HG03565 (cell line): ENCODE results near the gene PPM1K.
A peak's percentile ranks its signal among the peaks of the same experiment; 100 is the strongest.

Experiments used
- ATAC-seq: cut with Tn5 transposase; IDR thresholded peaks from one replicate; pipeline ENCODE4 v1.9.1; 2021; ENCODE audit warnings: mild to moderate bottlenecking, moderate library complexity; ENCODE audit not compliant: unreplicated experiment

PPM1K gene

DNA sequence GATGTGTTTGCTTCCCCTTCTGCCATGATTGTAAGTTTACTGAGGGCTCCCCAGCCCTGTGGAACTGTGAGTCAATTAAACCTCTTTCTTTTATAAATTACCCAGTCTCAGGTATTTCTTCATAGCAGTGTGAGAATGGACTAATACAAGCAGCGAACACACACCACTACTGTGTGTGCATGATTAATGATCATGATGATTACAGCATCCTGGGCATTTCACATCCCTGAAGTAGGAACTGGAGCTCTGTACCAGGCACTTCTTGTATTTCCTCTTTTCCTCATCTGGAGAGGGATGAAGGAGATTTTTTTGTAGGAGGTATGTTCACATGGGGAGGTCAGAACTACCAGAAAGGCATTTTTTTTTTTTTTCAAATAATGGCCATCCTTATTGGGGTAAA lies 60.8 kb downstream of the PPM1K start:
- ATAC-seq, result no peak

DNA sequence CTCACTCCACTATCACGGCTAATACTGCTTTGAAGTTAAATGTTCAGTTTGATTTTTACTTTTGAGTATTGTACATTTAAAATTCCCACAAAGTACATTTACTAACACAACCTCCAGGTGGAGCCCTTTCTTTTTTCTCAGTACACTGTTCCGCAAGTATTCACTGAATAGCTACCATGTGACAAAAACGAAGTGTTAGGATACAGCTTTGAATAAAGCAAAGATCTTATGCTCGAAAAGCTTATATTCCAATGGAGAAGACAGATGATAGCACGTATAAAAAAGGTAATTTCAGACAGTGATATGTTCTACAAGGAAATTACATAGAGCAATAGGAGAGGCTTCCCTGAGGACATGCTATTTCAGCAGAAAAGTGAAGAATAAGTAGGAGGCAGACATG lies 65.3 kb downstream of the PPM1K start:
- peak; percentile 73 for ATAC-seq

DNA sequence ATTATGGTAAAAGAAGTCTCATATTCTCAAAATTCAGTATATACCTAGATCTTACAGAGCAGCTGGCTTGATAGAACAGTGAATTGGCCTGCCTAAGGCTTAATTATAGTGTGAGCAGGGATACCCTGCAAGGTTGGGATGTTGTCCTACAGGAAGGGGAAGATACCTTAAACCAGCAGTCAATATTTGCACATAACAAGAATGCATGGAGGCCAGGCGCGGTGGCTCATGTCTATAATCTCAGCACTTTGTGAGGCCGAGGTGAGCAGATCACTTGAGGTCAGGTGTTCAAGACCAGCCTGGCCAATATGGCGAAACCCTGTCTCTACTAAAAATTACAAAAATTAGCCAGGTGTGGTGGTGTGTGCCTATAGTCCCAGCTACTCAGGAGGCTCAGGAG lies 67.2 kb downstream of the PPM1K start:
- ATAC-seq, result no peak

DNA sequence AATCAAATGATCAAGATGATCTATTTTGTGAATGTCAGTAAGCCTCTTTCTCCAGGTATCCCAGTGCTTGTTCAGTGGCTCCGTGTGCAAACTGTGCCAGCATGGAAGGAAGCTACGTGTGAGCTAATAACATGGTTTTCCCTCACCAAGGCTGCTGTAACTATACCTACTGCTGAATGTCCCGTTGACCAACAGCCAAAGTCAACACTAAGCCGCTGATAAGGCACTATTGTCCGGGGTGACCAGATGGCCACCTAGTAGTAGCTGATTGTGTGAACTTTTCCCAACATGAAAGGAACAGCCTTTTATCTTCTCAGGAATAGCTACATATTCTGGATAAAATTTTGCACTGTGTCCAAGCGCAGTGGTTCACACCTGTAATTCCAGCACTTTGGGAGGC lies 68.0 kb downstream of the PPM1K start:
- ATAC-seq, result no peak

DNA sequence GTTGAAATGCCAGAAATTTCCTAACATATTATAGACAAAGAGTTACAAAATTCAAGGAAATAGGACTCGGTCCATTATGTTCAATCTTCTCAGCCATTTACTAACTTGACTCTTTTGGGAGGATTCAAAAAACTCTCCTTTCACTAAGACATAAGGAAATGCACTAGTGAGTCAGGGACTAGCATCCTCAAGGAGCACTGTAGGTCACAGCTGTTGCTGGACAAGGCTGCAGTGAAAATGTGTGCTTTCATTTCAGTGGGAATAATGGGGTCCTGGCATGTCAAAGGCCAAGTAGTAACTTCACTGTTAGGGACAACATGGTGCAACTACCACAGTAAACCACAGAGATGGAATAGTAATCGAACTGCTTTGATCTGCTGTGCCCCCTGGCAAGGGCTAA lies 69.0 kb downstream of the PPM1K start:
- ATAC-seq, result no peak

DNA sequence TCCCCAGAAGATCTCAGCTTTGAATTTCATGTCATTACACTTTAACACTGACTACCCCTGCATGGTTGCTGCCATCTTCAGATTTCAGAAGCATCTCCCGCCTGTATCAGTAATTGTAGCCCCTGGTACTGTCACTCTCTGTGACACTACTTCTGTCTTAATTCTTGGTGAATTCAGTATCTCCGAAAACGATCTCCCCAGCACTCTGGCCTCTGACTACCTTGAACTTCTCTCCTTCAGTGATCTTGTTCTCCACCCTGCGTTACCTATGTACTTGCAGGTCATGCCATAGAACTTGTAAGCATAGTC lies 72.2 kb downstream of the PPM1K start:
- ATAC-seq, result peak; percentile 13

DNA sequence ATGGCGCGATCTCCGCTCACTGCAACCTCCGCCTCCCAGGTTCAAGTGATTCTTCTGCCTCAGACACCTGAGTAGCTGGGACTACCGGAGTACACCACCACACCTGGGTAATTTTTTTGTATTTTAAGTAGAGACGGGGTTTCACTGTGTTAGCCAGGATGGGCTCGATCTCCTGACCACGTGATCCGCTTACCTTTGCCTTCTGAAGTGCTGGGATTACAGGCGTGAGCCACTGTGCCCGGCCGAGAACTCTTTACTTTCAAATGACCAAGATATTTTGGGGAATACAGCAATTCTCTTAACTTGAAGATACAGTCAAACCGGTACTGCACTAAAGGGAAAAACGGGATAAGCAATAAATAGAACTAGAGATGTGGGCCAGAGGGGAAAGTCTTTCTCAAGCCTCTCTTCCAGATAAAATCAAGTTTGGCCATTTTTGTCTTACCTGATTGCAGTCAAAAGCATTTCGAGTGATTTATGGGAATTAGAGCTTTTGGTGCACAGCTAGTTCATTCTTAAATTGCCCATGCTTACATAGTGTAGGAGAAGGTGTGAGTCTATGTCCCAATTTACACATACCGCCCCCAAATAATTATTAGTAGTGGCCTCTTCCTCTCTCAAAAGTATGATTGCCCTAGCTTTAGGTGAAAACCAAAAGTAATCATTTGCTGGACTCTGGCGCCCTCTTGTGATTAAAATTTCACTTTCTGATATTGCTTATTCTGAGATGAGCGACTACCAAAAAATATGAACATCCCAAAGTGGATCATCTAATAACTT lies 72.7 kb downstream of the PPM1K start:
- peak; percentile 45 for ATAC-seq

DNA sequence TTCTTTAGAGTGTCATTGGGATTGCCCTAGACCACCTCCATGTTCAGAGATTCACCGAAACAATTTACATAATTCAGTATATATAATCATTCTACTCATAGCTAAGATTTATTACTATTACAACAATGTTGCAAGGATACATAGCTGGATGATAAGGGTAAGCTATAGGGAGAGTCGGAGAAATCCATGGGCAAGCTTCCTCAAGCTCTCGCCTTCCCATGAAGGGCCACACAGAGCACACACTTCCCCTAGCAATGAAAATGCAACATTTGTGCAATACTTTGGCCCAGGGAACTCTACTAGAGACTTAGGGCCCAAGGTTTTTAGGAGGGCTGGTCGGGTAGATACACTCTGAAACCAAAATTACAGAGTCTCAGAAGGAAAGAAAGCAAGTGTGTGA lies 76.2 kb downstream of the PPM1K start:
- no peak for ATAC-seq
